Gastrocnemius medialis (tissue), 4 donors: ENCODE data around the gene BHMT. TPM values are rescaled to one million over a fixed set of nuclear protein-coding genes. Genes with fewer than 3 reads are reported as not detected.
A peak's percentile ranks its signal among the peaks of the same experiment; 100 is the strongest.
"Not testable (repeated sequence)": the region's sequence is repeated elsewhere in the genome, so short reads cannot be mapped to it uniquely, and the experiment has no call there.

Experiments
- ATAC-seq, 2 donors: fragments of 150-250 bp; one replicate each; pipeline ENCODE4 v1.9.1; 2016
- DNase-seq, 2 donors: peaks; one replicate each; pipeline ENCODE4 v3.0.0-alpha.2; 2019
- H3K27ac ChIP-seq, 4 donors: fragments of 200-600 bp; sonication (generic); 1 replicate in 1 of 4; 2 replicates in 3 of 4; pipeline ENCODE4 v1.5.1; 2016 to 2018; ENCODE audit warnings: mild to moderate bottlenecking in 2 of 4, moderate library complexity in 1 of 4
- H3K27me3 ChIP-seq, 3 donors: fragments of 200-600 bp; sonication (generic) in 2 of 3; 1 replicate in 1 of 3; 2 replicates in 2 of 3; pipeline versions ENCODE4 v1.5.1 to v1.6.0; 2016 to 2019; ENCODE audit warnings: mild to moderate bottlenecking in 1 of 3, moderate library complexity in 1 of 3
- H3K36me3 ChIP-seq, 2 donors: fragments of 200-600 bp; sonication (generic) in 1 of 2; one replicate each; pipeline ENCODE4 v1.5.1; 2017 to 2018
- H3K4me1 ChIP-seq, 2 donors: fragments of 200-600 bp; sonication (generic) in 1 of 2; one replicate each; pipeline ENCODE4 v1.5.1; 2016 to 2017; ENCODE audit warnings: mild to moderate bottlenecking in 2 of 2
- H3K4me3 ChIP-seq, 4 donors: fragments of 200-600 bp; sonication (generic) in 3 of 4; 1 replicate in 1 of 4; 2 replicates in 3 of 4; pipeline ENCODE4 v1.5.1; 2016 to 2019; ENCODE audit warnings: mild to moderate bottlenecking in 2 of 4
- H3K9me3 ChIP-seq, 3 donors: fragments of 200-600 bp; sonication (generic) in 2 of 3; 1 replicate in 1 of 3; 2 replicates in 2 of 3; pipeline ENCODE4 v1.5.1; 2016 to 2019
- CTCF ChIP-seq, 5 experiments: fragments of 450-650 bp in 3 of 5; fragments of 200-600 bp in 2 of 5; sonication (generic) in 2 of 5; IDR thresholded peaks in 4 of 5; conservative IDR thresholded peaks in 1 of 5; 1 replicate in 4 of 5; 2 replicates in 1 of 5; pipeline ENCODE4 v1.5.1; 2016 to 2019; ENCODE audit warnings: antibody characterized with exemption in 5 of 5, mild to moderate bottlenecking in 3 of 5, moderate library complexity in 3 of 5
- POLR2A ChIP-seq, 2 donors: fragments of 450-650 bp; IDR thresholded peaks; one replicate each; pipeline ENCODE4 v1.6.1; 2017; ENCODE audit warnings: antibody characterized with exemption in 2 of 2, mild to moderate bottlenecking in 2 of 2, moderate library complexity in 2 of 2
- in situ Hi-C, 4 donors: fragments of 200-750 bp; cut with MboI; loops; one replicate each; pipeline versions ENCODE4 v1.15.0 to v1.8.0; 2017; ENCODE audit warnings: low sequenced_read_pairs in 4 of 4
- intact Hi-C: fragments of 100-400 bp; cut with DNase I; formaldehyde crosslinking; loops from one replicate; pipeline ENCODE4 v1.15.1; 2023; ENCODE audit warnings: low total_unique reads
- total RNA-seq, 4 donors: library from RNA; depleted of rRNA; stranded (reverse); fragments of >200 nt; gene quantifications; one replicate each; pipeline versions ENCODE4 v1.1.0 to v1.2.3, GENCODE V29; 2016

BHMT gene
- total RNA-seq, 4 donors from 2014 or later, result 0.66 to 1.0 (median 0.91) TPM; not detected in 1

DNA sequence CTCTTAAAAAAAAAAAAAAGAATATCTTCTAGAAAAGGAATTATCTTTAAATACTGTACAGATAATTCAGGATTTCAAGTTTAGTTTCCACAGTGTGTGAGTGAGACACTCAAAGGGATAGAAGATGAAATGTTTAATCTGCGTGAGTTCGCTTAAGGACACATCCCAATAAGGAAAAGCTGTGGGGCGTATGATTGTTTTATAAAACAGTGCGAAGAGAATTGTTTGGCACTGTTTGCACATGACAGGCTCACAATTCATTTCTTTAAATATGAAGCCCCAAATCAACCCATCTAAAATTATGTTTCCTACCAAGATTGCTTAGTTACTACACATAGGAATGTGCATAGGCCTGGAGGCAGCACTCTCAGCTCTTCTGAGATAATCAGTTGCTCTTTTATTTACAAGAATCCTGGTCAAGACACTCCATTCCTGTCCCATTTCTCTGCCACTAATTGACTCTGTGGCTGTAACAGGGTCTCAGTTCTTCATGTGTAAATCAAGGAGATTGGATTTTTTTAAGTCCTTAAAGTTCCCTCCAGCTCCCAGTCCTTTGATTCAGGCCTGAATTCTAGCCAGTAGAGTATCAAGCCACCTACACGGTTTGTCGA is 60.1 kb downstream of the BHMT start:
- H3K4me1 ChIP-seq, result no peaks in the 10 kb centered on the region
- H3K27me3 ChIP-seq, result no peaks in the 10 kb centered on the region
- no peaks in the 10 kb centered on the region for H3K9me3 ChIP-seq
- in situ Hi-C loops (no loop called here), intact Hi-C loops (no loop called here)
- H3K27ac ChIP-seq, result no peak overlapping the region
- H3K36me3 ChIP-seq, result no peaks in the 10 kb centered on the region
- ATAC-seq (no peak), DNase-seq (no peak)
- H3K4me3 ChIP-seq, result no peak overlapping the region
- TF ChIP-seq CTCF (IDR thresholded peaks at IDR 0.05 in 4 of 5, conservative IDR thresholded peaks at IDR 0.05 in 1 of 5), result no peak
- no peak for TF ChIP-seq POLR2A (IDR thresholded peaks at IDR 0.05)

DNA sequence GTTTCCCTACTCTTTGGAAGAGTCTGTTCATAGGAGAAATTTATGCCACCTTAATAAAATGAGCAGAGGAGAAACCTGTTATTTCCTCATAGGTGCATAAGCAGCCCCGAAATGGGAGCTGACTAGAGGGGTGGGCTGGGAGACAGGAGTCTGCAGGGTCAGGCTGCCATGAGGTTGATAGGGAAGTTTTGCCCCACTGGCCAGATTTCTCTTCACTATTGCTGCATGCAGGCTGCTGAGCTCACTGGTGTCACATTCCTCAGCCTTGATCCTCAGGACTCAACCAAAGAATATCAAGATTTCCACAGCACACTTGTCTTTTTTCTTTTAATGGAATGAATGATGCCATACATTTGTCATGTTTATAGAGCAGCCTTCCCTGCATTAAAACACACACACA is 60.7 kb downstream of the BHMT start:
- H3K4me1 ChIP-seq, result no peaks in the 10 kb centered on the region
- no peak overlapping the region for H3K27ac ChIP-seq
- TF ChIP-seq CTCF (IDR thresholded peaks at IDR 0.05 in 4 of 5, conservative IDR thresholded peaks at IDR 0.05 in 1 of 5) (no peak), POLR2A (IDR thresholded peaks at IDR 0.05) (no peak)
- H3K9me3 ChIP-seq, result no peaks in the 10 kb centered on the region
- in situ Hi-C loops (no loop called here), intact Hi-C loops (no loop called here)
- ATAC-seq (no peak), DNase-seq (no peak)
- H3K36me3 ChIP-seq, result no peaks in the 10 kb centered on the region
- no peaks in the 10 kb centered on the region for H3K27me3 ChIP-seq
- H3K4me3 ChIP-seq, result no peak overlapping the region

DNA sequence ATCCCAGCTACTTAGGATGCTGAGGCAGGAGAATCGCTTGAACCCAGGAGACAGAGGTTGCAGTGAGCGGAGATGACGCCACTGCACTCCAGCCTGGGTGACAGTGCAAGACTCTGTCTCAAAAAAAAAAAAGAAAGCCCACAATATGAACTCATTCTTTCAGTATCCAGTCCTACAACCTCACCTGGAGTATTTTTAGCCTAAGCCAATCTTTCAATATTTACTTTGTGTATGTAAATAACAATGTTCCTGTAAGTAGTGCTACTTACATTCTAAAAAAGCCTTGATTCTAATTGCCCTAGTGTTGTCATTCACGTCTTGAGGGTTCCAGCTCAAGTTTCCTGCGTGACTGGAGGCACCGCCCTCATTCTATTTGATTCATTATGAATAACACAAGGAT is 62.0 kb downstream of the BHMT start:
- H3K36me3 ChIP-seq, result no peaks in the 10 kb centered on the region
- ATAC-seq (no peak), DNase-seq (no peak)
- in situ Hi-C loops, result no loop called here
- no peaks in the 10 kb centered on the region for H3K27me3 ChIP-seq
- intact Hi-C loops, result no loop called here
- H3K4me1 ChIP-seq, result no peaks in the 10 kb centered on the region
- no peaks in the 10 kb centered on the region for H3K9me3 ChIP-seq
- TF ChIP-seq POLR2A (IDR thresholded peaks at IDR 0.05), result no peak
- no peak for TF ChIP-seq CTCF (IDR thresholded peaks at IDR 0.05 in 4 of 5, conservative IDR thresholded peaks at IDR 0.05 in 1 of 5)
- H3K27ac ChIP-seq, result no peak overlapping the region
- no peak overlapping the region for H3K4me3 ChIP-seq

- H3K9me3 ChIP-seq, H3K36me3 ChIP-seq, H3K27me3 ChIP-seq, intact Hi-C loops, in situ Hi-C loops, ATAC-seq, H3K27ac ChIP-seq, H3K4me3 ChIP-seq, DNase-seq: not testable (repeated sequence)
- H3K4me1 ChIP-seq, result peaks cover 5 to 15% of the 10 kb centered on the region in 2 donors
Observed at GRCh38 chr5:79180449-79180848, 68.8 kb downstream of the BHMT start.

DNA sequence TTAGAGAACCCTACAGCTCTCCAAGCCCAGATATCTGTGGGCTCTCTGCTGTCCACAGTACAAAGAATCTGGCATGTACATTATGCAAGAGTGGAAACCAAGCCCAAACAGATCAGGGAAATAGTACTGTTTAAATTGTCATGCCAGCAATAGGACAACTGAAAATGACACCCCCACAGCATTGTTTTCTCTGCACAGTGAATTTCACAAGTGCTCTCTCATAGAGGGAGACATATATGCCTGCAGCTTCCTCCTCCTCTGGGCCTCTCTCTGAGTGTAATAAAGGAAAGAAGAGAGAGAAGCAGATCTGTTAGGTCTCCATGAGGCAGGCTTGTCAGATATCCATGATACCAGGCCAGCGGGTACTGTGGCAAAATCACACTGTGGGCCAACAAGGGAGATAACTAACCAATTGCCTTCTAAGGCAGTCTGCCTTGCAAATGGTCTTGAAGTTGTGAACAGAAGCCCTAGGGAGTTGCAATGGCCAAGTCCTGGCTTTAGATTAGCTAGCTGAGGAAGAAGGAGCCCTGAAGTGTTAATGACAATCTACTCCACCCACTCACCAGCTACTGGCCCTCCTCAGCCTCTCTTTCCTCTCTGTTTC is 69.9 kb downstream of the BHMT start:
- ATAC-seq, result peak; percentile 19 to 33
- no peak overlapping the region for H3K27ac ChIP-seq

More for the DNA sequence above, 69.9 kb downstream of the BHMT start:
- intact Hi-C loops, result no loop called here
- TF ChIP-seq POLR2A (IDR thresholded peaks at IDR 0.05) (no peak), CTCF (IDR thresholded peaks at IDR 0.05 in 4 of 5, conservative IDR thresholded peaks at IDR 0.05 in 1 of 5) (no peak)
- in situ Hi-C loops, result no loop called here
- Histone ChIP-seq H3K9me3 (no peaks in the 10 kb centered on the region), H3K4me1 (peaks cover 5 to 15% of the 10 kb centered on the region in 2 donors), H3K4me3 (no peak overlapping the region), H3K27me3 (no peaks in the 10 kb centered on the region), H3K36me3 (no peaks in the 10 kb centered on the region)
- DNase-seq, result no peak

Other genes starting within 250 kb of the BHMT start
- gene ARSB, start 126.5 kb upstream of the BHMT start, total RNA-seq, result 1 to 10 TPM; 3.2 to 8.3 (median 5.1) TPM
- gene DMGDH, start 42.1 kb upstream of the BHMT start, total RNA-seq, result 1 to 10 TPM in 1 of 4 donors, under 1 TPM in 3; 0.15 to 1.8 (median 0.65) TPM
- 1 to 10 TPM; 3.3 to 7.1 (median 5.0) TPM for gene BHMT2, start 42.0 kb upstream of the BHMT start, total RNA-seq
- 10 to 100 TPM; 11.4 to 26.7 (median 16.8) TPM for gene JMY, start 124.3 kb downstream of the BHMT start, total RNA-seq